ENCODE measurements around the gene AOAH.

DNA sequence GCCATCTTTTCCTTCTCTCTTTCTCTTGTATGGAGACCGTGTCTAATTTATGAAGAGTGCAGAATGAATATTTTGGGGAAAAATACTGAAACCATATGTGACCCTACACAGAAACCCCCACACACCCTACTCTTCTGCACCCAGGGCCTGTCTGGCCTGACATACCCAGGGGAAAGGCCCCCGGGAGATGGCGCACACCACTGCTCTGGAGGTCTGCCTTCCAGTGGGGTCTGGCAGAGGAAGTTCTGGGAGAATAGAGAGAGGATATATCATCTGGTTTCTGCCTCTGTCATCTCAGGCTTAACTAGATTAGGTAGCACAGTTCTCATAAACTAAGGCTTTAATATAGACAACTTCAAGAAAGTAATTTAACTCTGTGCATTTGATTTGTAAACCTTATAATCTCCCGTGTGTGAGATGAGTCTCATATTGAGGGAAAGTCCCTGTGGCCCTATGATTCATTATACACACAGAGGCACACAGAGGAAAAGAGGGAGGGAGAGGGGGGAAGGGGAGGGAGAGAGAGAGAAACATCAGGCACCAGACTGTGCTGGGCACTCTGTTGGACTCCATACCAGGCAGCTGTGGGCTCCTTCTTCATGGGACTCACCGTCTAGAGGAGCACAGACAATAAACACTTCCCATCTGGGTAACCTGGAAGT is 123.3 kb downstream of the AOAH start:
- TF ChIP-seq, protein P1, sequence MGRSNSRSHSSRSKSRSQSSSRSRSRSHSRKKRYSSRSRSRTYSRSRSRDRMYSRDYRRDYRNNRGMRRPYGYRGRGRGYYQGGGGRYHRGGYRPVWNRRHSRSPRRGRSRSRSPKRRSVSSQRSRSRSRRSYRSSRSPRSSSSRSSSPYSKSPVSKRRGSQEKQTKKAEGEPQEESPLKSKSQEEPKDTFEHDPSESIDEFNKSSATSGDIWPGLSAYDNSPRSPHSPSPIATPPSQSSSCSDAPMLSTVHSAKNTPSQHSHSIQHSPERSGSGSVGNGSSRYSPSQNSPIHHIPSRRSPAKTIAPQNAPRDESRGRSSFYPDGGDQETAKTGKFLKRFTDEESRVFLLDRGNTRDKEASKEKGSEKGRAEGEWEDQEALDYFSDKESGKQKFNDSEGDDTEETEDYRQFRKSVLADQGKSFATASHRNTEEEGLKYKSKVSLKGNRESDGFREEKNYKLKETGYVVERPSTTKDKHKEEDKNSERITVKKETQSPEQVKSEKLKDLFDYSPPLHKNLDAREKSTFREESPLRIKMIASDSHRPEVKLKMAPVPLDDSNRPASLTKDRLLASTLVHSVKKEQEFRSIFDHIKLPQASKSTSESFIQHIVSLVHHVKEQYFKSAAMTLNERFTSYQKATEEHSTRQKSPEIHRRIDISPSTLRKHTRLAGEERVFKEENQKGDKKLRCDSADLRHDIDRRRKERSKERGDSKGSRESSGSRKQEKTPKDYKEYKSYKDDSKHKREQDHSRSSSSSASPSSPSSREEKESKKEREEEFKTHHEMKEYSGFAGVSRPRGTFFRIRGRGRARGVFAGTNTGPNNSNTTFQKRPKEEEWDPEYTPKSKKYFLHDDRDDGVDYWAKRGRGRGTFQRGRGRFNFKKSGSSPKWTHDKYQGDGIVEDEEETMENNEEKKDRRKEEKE (IDR thresholded peaks at IDR 0.05): no peak
- TF ChIP-seq ZNF780A (CRISPR knock-in tag; IDR thresholded peaks at IDR 0.05) (no peak), POLR2AphosphoS5 (IDR thresholded peaks at IDR 0.05; ENCODE audit: low read depth, low read length) (no peak), ZNF589 (CRISPR knock-in tag; conservative IDR thresholded peaks at IDR 0.05) (no peak), HNRNPUL1 (IDR thresholded peaks at IDR 0.05; ENCODE audit: low read depth, low read length) (no peak), ZSCAN25 (CRISPR knock-in tag; IDR thresholded peaks at IDR 0.05) (no peak), POLR2A (IDR thresholded peaks at IDR 0.05; ENCODE audit: insufficient read depth in 1 of 2, low read depth in 2 of 2, low read length in 2 of 2) (no peak)
- TF ChIP-seq, protein P2, sequence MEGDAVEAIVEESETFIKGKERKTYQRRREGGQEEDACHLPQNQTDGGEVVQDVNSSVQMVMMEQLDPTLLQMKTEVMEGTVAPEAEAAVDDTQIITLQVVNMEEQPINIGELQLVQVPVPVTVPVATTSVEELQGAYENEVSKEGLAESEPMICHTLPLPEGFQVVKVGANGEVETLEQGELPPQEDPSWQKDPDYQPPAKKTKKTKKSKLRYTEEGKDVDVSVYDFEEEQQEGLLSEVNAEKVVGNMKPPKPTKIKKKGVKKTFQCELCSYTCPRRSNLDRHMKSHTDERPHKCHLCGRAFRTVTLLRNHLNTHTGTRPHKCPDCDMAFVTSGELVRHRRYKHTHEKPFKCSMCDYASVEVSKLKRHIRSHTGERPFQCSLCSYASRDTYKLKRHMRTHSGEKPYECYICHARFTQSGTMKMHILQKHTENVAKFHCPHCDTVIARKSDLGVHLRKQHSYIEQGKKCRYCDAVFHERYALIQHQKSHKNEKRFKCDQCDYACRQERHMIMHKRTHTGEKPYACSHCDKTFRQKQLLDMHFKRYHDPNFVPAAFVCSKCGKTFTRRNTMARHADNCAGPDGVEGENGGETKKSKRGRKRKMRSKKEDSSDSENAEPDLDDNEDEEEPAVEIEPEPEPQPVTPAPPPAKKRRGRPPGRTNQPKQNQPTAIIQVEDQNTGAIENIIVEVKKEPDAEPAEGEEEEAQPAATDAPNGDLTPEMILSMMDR (CRISPR knock-in tag; IDR thresholded peaks at IDR 0.05): no peak

Data from HepG2 (cell line).